HepG2 (cell line): ENCODE results near the gene PTPRH. TPM values are rescaled to one million over a fixed set of nuclear protein-coding genes. Genes with fewer than 3 reads are reported as not detected.

Experiments
- AGO2 ChIP-seq: fragments of 200-400 bp; formaldehyde crosslinking; optimal IDR thresholded peaks from 2 replicates; pipeline ENCODE3; 2017; ENCODE audit warnings: mild to moderate bottlenecking, low read depth, low read length, moderate library complexity
- CSRNP1 ChIP-seq: sonication (generic); formaldehyde crosslinking; IDR thresholded peaks from 2 replicates; pipeline ENCODE4 v1.8.1; 2023; ENCODE audit warnings: mild to moderate bottlenecking, missing genetic modification reagents
- FOXO4 ChIP-seq: sonication (generic); formaldehyde crosslinking; conservative IDR thresholded peaks from 2 replicates; pipeline ENCODE4 v1.8.1; 2023; ENCODE audit warnings: missing genetic modification reagents
- RXRA ChIP-seq: sonication (generic); formaldehyde crosslinking; IDR thresholded peaks from 2 replicates; pipeline ENCODE4 v1.5.1; 2020; ENCODE audit warnings: missing genetic modification reagents
- SNAPC4 ChIP-seq: sonication (generic); formaldehyde crosslinking; IDR thresholded peaks from 2 replicates; pipeline ENCODE4 v1.4.0; 2020; ENCODE audit warnings: mild to moderate bottlenecking, missing genetic modification reagents
- ZHX2 ChIP-seq, 2 experiments: sonication (generic) in 1 of 2; formaldehyde crosslinking in 1 of 2; IDR thresholded peaks; 2 replicates each; pipeline versions ENCODE4 v1.6.1 to v1.9.0; 2014 to 2022; ENCODE audit warnings: antibody characterized with exemption in 1 of 2, borderline replicate concordance in 1 of 2, inconsistent platforms in 1 of 2, low read depth in 1 of 2, missing genetic modification reagents in 1 of 2
- ZMAT5 ChIP-seq: sonication (generic); formaldehyde crosslinking; IDR thresholded peaks from 2 replicates; pipeline ENCODE4 v1.5.0; 2020; ENCODE audit warnings: mild to moderate bottlenecking, low read depth, missing genetic modification reagents, borderline replicate concordance
- ZNF580 ChIP-seq: IDR thresholded peaks from 2 replicates; pipeline ENCODE4 v1.6.1; 2016; ENCODE audit warnings: low read depth, borderline replicate concordance
- ZNF770 ChIP-seq: sonication (generic); formaldehyde crosslinking; IDR thresholded peaks from 2 replicates; pipeline ENCODE4 v1.5.0; 2020; ENCODE audit warnings: mild to moderate bottlenecking, missing genetic modification reagents
- polyA plus RNA-seq, 8 experiments: library from polyadenylated mRNA; depleted of rRNA in 3 of 8; stranded (reverse) in 7 of 8; unstranded in 1 of 8; fragments of >200 nt; fragmentation: Illumina TruSeq in 4 of 8; extraction: Trizol in 4 of 8; gene quantifications; 2 replicates each; pipeline versions ENCODE4 v1.2.1 to v1.2.3, GENCODE V29; 2011 to 2016; ENCODE audit warnings: low read depth in 4 of 8, missing spikeins in 1 of 8, mixed read lengths in 1 of 8; ENCODE audit not compliant: insufficient read depth in 1 of 8
- total RNA-seq, 5 experiments: library from RNA; depleted of rRNA; stranded (reverse); fragments of >200 nt; fragmentation: Illumina TruSeq; extraction: Trizol; gene quantifications; 2 replicates each; pipeline ENCODE4 v1.2.3, GENCODE V29; 2016; ENCODE audit warnings: low read depth in 1 of 5

PTPRH gene
- total and polyA plus RNA-seq, 2 of the 13 experiments (the other 11 are each of a cell fraction or from before 2014, with no cell fraction given) = 14.7 to 125 TPM

GRCh38 chr19:55248166-55248675 is 38.9 kb upstream of the PTPRH start (continued):
- TF ChIP-seq ZHX2 (IDR thresholded peaks at IDR 0.05; ENCODE audit: low read depth) (no peak), ZHX2 (CRISPR knock-in tag; IDR thresholded peaks at IDR 0.05; ENCODE audit: borderline replicate concordance) (no peak), ZNF580 (CRISPR knock-in tag) (no peak), AGO2 (peak; percentile 44), RXRA (CRISPR knock-in tag) (no peak), SNAPC4 (no peak), ZMAT5 (no peak), FOXO4 (CRISPR knock-in tag) (0 out of 2 replicates have a peak, but pooled peaks have one; percentile 22), CSRNP1 (CRISPR knock-in tag) (no peak), ZNF770 (CRISPR knock-in tag) (no peak)
